ENCODE results near the gene DISC1. TPM values are rescaled to one million over a fixed set of nuclear protein-coding genes. Genes with fewer than 3 reads are reported as not detected.
"Not testable (repeated sequence)": the region's sequence is repeated elsewhere in the genome, so short reads cannot be mapped to it uniquely, and the experiment has no call there.

Gene DISC1
- total RNA-seq, 1 donor from 2014 or later, result 9.5 TPM

GRCh38 chr1:231656741-231657140, 30.2 kb downstream of the DISC1 start:
- H3K9me3 ChIP-seq, result no peaks in the 10 kb centered on the region
- DNase-seq, result no peak
- no peaks in the 10 kb centered on the region for H3K4me1 ChIP-seq
- TF ChIP-seq CTCF (IDR thresholded peaks at IDR 0.05), result no peak
- no peaks in the 10 kb centered on the region for H3K27me3 ChIP-seq
- intact Hi-C loops (cut with DNase I), result no loop called here
- no peak overlapping the region for H3K4me3 ChIP-seq
- H3K36me3 ChIP-seq, result no peaks in the 10 kb centered on the region
- no peak overlapping the region for H3K27ac ChIP-seq
- no peak for ATAC-seq

GRCh38 chr1:231658223-231658622, 31.6 kb downstream of the DISC1 start:
- DNase-seq; ATAC-seq; H3K36me3 ChIP-seq; H3K4me3 ChIP-seq; H3K9me3 ChIP-seq; H3K4me1 ChIP-seq; intact Hi-C loops (cut with DNase I); H3K27me3 ChIP-seq; H3K27ac ChIP-seq: not testable (repeated sequence)

GRCh38 chr1:231660198-231660597, 33.6 kb downstream of the DISC1 start:
- no peak for TF ChIP-seq CTCF (IDR thresholded peaks at IDR 0.05)
- ATAC-seq, result no peak
- Histone ChIP-seq H3K9me3 (no peaks in the 10 kb centered on the region), H3K27me3 (no peaks in the 10 kb centered on the region), H3K27ac (no peak overlapping the region), H3K4me3 (no peak overlapping the region), H3K36me3 (no peaks in the 10 kb centered on the region), H3K4me1 (no peaks in the 10 kb centered on the region)
- DNase-seq, result no peak
- intact Hi-C loops (cut with DNase I), result no loop called here

GRCh38 chr1:231663211-231663792, 36.7 kb downstream of the DISC1 start:
- Histone ChIP-seq H3K27ac (no peak overlapping the region), H3K9me3 (no peaks in the 10 kb centered on the region), H3K36me3 (no peaks in the 10 kb centered on the region), H3K4me1 (no peaks in the 10 kb centered on the region), H3K4me3 (no peak overlapping the region), H3K27me3 (no peaks in the 10 kb centered on the region)
- peak; percentile 80 for ATAC-seq
- DNase-seq, result no peak
- intact Hi-C loops (cut with DNase I), result no loop called here
- no peak for TF ChIP-seq CTCF (IDR thresholded peaks at IDR 0.05)

- ATAC-seq, result peak; percentile 49
- no peaks in the 10 kb centered on the region for H3K27me3 ChIP-seq
- H3K4me1 ChIP-seq, result no peaks in the 10 kb centered on the region
- no peak for DNase-seq
- no peak overlapping the region for H3K4me3 ChIP-seq
- no peak for TF ChIP-seq CTCF (IDR thresholded peaks at IDR 0.05)
- intact Hi-C loops (cut with DNase I), result no loop called here
- no peaks in the 10 kb centered on the region for H3K9me3 ChIP-seq
- no peak overlapping the region for H3K27ac ChIP-seq
- no peaks in the 10 kb centered on the region for H3K36me3 ChIP-seq
Measured at GRCh38 chr1:231665101-231665500, 38.5 kb downstream of the DISC1 start.

GRCh38 chr1:231665726-231666125, 39.1 kb downstream of the DISC1 start:
- intact Hi-C loops (cut with DNase I), result no loop called here
- no peak for TF ChIP-seq CTCF (IDR thresholded peaks at IDR 0.05)
- no peak for DNase-seq

More at GRCh38 chr1:231665726-231666125, 39.1 kb downstream of the DISC1 start:
- H3K4me3 ChIP-seq, result no peak overlapping the region
- H3K27ac ChIP-seq, result no peak overlapping the region
- no peaks in the 10 kb centered on the region for H3K36me3 ChIP-seq
- ATAC-seq, result no peak
- H3K27me3 ChIP-seq, result no peaks in the 10 kb centered on the region
- H3K4me1 ChIP-seq, result no peaks in the 10 kb centered on the region
- H3K9me3 ChIP-seq, result no peaks in the 10 kb centered on the region
